Suprapubic skin (tissue), 4 donors: Measurements from ENCODE around the gene EPAS1. TPM values are rescaled to one million over a fixed set of nuclear protein-coding genes. Genes with fewer than 3 reads are reported as not detected.

Experiments used
- DNase-seq, 2 donors: peaks; one replicate each; pipeline ENCODE4 v3.0.0-alpha.2; 2019; ENCODE audit warnings: low spot score in 2 of 2
- H3K27ac ChIP-seq: fragments of 200-600 bp; sonication (generic); one replicate; pipeline ENCODE4 v1.5.1; 2019
- H3K27me3 ChIP-seq: fragments of 200-600 bp; sonication (generic); one replicate; pipeline ENCODE4 v1.5.1; 2019
- H3K36me3 ChIP-seq: fragments of 200-600 bp; sonication (generic); one replicate; pipeline ENCODE4 v1.5.1; 2019
- H3K4me1 ChIP-seq: fragments of 200-600 bp; sonication (generic); one replicate; pipeline ENCODE4 v1.5.1; 2019
- H3K4me3 ChIP-seq: fragments of 200-600 bp; sonication (generic); one replicate; pipeline ENCODE4 v1.5.1; 2019; ENCODE audit warnings: mild to moderate bottlenecking
- H3K9me3 ChIP-seq: fragments of 200-600 bp; sonication (generic); one replicate; pipeline ENCODE4 v1.5.1; 2019
- EP300 ChIP-seq: sonication (generic); formaldehyde crosslinking; IDR thresholded peaks from one replicate; pipeline ENCODE4 v1.6.1; 2017; ENCODE audit warnings: antibody characterized with exemption
- POLR2A ChIP-seq, 2 donors: fragments of 450-650 bp; IDR thresholded peaks; one replicate each; pipeline ENCODE4 v1.6.1; 2017; ENCODE audit warnings: antibody characterized with exemption in 2 of 2, mild to moderate bottlenecking in 2 of 2, moderate library complexity in 2 of 2
- POLR2AphosphoS5 ChIP-seq, 3 donors: sonication (generic); formaldehyde crosslinking; IDR thresholded peaks; one replicate each; pipeline ENCODE4 v1.6.1; 2017; ENCODE audit warnings: antibody characterized with exemption in 3 of 3
- WGBS: methylation state at CpG from one replicate; pipeline ENCODE4 v1.1.5; 2018; 5-methylcytosine and 5-hydroxymethylcytosine counted together
- total RNA-seq, 4 donors: library from RNA; depleted of rRNA; stranded (reverse); fragments of >200 nt; gene quantifications; one replicate each; pipeline ENCODE4 v1.1.0, GENCODE V29; 2016
- TF ChIP-seq, protein P1 (sequence below), 2 donors: fragments of 200-600 bp in 1 of 2; fragments of 450-650 bp in 1 of 2; sonication (generic) in 1 of 2; IDR thresholded peaks; one replicate each; pipeline ENCODE4 v1.5.1; 2016 to 2019; ENCODE audit warnings: antibody characterized with exemption in 2 of 2, mild to moderate bottlenecking in 1 of 2, moderate library complexity in 1 of 2

Gene EPAS1
- total RNA-seq, 4 donors from 2014 or later = 110 to 271 (median 142) TPM

DNA sequence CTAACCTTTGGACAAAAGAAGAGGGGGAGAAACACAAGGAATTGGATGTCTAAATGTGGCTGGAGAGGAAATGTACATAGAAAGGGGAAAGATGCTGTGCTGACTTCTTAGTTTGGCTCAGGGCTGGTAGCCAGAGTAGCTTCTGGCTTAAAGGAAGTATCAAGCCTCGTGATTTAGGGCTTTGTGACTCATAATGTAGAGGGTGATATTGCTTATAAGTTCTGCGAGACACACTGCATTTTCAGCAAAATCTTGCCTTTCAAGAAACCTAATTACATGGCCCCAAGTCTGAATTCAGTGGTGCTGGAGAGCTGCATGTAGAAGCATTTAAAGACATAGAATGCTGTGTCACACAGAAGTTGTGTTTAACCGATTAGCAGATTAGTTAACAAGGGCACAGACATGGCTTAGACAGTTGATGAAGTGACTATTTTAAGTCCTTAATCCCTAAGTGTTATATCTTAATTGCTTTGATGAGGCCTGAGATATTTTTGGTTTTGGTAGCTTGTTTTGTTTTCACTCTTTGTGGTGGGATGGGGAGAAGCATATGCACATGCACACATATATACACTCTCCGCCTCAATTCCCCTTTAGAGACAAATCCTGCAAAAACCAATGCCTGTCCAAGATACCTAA lies 66.4 kb downstream of the EPAS1 start:
- Histone ChIP-seq H3K4me3 (no peak overlapping the region), H3K27me3 (no peaks in the 10 kb centered on the region), H3K4me1 (peaks cover 5% of the 10 kb centered on the region), H3K36me3 (peaks cover 51% of the 10 kb centered on the region), H3K27ac (no peak overlapping the region), H3K9me3 (no peaks in the 10 kb centered on the region)
- TF ChIP-seq POLR2AphosphoS5 (IDR thresholded peaks at IDR 0.05) (no peak), POLR2A (IDR thresholded peaks at IDR 0.05) (no peak), EP300 (no peak)
- TF ChIP-seq, protein P1, sequence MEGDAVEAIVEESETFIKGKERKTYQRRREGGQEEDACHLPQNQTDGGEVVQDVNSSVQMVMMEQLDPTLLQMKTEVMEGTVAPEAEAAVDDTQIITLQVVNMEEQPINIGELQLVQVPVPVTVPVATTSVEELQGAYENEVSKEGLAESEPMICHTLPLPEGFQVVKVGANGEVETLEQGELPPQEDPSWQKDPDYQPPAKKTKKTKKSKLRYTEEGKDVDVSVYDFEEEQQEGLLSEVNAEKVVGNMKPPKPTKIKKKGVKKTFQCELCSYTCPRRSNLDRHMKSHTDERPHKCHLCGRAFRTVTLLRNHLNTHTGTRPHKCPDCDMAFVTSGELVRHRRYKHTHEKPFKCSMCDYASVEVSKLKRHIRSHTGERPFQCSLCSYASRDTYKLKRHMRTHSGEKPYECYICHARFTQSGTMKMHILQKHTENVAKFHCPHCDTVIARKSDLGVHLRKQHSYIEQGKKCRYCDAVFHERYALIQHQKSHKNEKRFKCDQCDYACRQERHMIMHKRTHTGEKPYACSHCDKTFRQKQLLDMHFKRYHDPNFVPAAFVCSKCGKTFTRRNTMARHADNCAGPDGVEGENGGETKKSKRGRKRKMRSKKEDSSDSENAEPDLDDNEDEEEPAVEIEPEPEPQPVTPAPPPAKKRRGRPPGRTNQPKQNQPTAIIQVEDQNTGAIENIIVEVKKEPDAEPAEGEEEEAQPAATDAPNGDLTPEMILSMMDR (IDR thresholded peaks at IDR 0.05) = no peak
- WGBS = 61% methylated on average over 4 of the region's 4 CpGs
- DNase-seq = no peak

DNA sequence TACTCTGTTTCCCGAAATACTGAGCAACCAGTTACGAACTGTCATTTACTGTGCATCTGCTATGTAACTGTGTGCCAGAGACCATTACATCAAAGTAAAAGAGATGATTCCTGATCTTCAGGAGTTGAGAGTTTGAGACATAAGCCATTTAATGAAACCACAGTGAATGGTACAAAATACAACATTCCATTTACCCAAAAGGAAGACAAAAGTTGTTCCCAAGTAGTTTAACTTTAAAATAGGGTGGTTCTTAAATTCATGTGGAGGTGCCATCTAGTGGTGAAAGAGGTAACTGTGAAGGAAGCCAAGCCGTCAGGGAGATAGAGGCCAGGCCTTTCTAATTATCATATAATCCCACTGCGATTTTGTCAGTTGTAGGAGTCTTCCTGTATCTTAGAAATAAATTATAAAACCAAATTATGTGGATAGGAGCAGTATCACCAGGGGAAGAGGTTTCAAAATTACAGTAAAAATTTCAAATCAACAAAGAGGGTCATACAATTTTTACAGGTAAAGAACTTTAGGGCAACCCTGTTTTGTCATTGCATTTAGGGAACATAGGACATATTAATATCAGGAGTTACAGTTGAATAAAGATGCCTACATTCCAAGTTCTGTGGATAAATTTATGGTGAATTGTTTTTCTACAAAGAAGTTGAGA lies 67.7 kb downstream of the EPAS1 start:
- no peak for DNase-seq
- WGBS = 58% methylated on average over 4 of the region's 4 CpGs
- no peak overlapping the region for H3K4me3 ChIP-seq
- H3K27me3 ChIP-seq = no peaks in the 10 kb centered on the region
- peaks cover 5% of the 10 kb centered on the region for H3K4me1 ChIP-seq
- no peaks in the 10 kb centered on the region for H3K9me3 ChIP-seq
- no peak overlapping the region for H3K27ac ChIP-seq
- peaks cover 62% of the 10 kb centered on the region for H3K36me3 ChIP-seq
- TF ChIP-seq, protein P1 (IDR thresholded peaks at IDR 0.05) = peak; percentile 69 to 74
- TF ChIP-seq EP300 = no peak

DNA sequence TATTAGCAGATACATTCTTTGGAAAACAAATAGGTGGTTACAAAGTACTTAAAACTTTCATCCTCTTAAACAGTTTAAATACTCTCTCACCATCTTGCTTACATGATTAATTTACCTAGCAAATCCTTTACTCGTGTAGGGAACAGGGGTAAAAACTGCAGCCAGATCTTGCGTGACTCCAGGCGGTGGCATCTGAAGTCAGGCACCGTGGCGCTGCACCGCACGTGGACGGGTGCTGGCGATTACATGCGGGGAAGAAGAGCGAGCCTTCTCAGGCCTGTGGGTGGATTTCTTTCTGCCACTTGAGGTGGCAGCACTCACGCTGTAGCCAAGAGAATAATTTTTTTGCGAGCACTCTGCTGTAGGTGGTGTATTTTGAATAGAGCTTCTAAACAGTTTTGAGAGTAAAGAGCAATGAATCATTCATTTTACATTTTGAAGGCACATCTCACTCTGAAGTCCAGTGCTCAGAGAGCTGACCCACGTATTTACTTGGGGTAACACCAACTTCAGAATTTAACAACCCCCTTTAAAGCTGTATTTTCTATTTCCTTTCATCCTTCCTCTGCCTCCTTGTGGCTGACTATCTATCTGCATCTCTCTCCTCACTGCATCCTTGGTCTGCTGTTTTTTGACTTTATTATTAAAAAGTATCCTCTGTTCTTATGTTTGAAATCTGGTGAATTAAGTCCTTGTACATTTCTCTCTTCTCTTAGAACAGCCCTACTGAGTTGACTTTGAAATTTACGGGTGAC lies 68.9 kb downstream of the EPAS1 start:
- Histone ChIP-seq H3K36me3 (peaks cover 62% of the 10 kb centered on the region), H3K4me3 (no peak overlapping the region), H3K27ac (no peak overlapping the region), H3K9me3 (no peaks in the 10 kb centered on the region), H3K27me3 (no peaks in the 10 kb centered on the region), H3K4me1 (peaks cover 5% of the 10 kb centered on the region)
- no peak for DNase-seq
- TF ChIP-seq, protein P1 (IDR thresholded peaks at IDR 0.05) = no peak
- TF ChIP-seq POLR2A (IDR thresholded peaks at IDR 0.05) (no peak), EP300 (no peak)
- WGBS = 86% methylated on average over 15 of the region's 15 CpGs

DNA sequence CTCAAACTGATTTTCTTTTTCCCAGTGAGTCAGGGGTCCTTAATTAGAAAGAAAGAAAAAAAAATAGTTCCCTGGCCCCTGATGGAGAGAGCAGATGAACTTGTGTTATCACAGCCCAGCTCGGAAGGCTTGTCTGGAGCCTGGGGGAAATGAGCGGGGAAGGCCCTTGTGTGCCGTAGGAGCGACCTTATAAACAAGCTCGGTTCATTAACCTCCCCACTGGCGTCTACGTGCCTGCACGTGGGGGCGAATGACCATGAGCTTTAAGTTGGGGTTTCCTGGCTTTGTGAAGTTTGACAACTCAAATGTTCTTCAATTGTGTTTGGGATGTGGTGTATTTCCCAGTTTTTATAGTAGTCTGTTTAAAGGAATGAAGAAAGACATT lies 69.5 kb downstream of the EPAS1 start:
- Histone ChIP-seq H3K4me1 (peaks cover 5% of the 10 kb centered on the region), H3K4me3 (no peak overlapping the region), H3K27me3 (no peaks in the 10 kb centered on the region), H3K27ac (no peak overlapping the region), H3K9me3 (no peaks in the 10 kb centered on the region), H3K36me3 (peaks cover 62% of the 10 kb centered on the region)
- WGBS = 79% methylated on average over 9 of the region's 9 CpGs
- no peak for DNase-seq
- TF ChIP-seq POLR2AphosphoS5 (IDR thresholded peaks at IDR 0.05) = no peak
- no peak for TF ChIP-seq EP300
- TF ChIP-seq POLR2A (IDR thresholded peaks at IDR 0.05) = no peak
- TF ChIP-seq, protein P1 (IDR thresholded peaks at IDR 0.05) = no peak

DNA sequence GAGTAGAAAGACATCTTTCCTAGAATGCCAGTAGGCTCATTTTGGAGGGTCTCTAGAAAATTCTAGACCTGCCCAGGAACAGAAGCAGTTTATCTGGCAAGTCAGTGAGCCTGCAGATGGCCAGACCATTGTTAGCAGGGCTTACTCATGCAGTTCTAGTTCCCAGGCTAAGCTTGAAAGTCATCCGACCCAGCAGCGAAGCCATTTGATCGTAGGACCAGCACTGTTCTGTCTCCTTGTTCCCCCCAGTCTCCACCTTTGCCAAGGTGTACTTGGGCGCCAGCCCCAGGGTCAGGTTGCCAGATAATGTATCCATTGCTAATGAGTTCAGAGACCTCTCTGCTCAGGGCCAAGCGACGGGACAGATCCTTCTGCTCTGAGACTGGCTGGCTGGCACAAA lies 70.1 kb downstream of the EPAS1 start:
- H3K27me3 ChIP-seq = no peaks in the 10 kb centered on the region

More for the DNA sequence above, 70.1 kb downstream of the EPAS1 start:
- peaks cover 5% of the 10 kb centered on the region for H3K4me1 ChIP-seq
- no peak overlapping the region for H3K27ac ChIP-seq
- whole genome bisulfite sequencing = 80% methylated on average over 6 of the region's 6 CpGs
- no peak overlapping the region for H3K4me3 ChIP-seq
- peaks cover 61% of the 10 kb centered on the region for H3K36me3 ChIP-seq
- no peaks in the 10 kb centered on the region for H3K9me3 ChIP-seq
- DNase-seq = no peak
- TF ChIP-seq POLR2AphosphoS5 (IDR thresholded peaks at IDR 0.05) = no peak
